Bronchus fibroblast of lung (primary cell): Measurements from ENCODE around the gene CAPN14. TPM values are rescaled to one million over a fixed set of nuclear protein-coding genes. Genes with fewer than 3 reads are reported as not detected.

Source experiments
- total RNA-seq: library from RNA; depleted of rRNA; stranded (reverse); fragments of >200 nt; gene quantifications from 2 replicates; pipeline ENCODE4 v1.2.3, GENCODE V29; 2015

The CAPN14 gene
- total RNA-seq = under 0.01 TPM in 2 replicates

GRCh38 chr2:31217465-31218200 lies at the start of gene CAPN14:
Gene CAPN14 (minus strand): TSS chr2:31217515. CDS start chr2:31205447, 12,068 bp downstream.

GRCh38 chr2:31233741-31234682 lies 16.7 kb upstream of the CAPN14 start, which contains the start of gene EHD3:
Gene EHD3 (plus strand): TSS chr2:31234152. CDS start chr2:31234622, 470 bp downstream.

GRCh38 chr2:31138037-31138962 lies 79.0 kb downstream of the CAPN14 start, which contains the start of gene GALNT14:
Gene GALNT14 (minus strand): TSS chr2:31138440. CDS start chr2:31138086, 354 bp downstream.

Other genes with a start within 250 kb of the CAPN14 start
- 1.0 and 1.3 TPM in 2 replicates for gene GALNT14, start 79.1 kb downstream of the CAPN14 start, total RNA-seq
- gene EHD3, start 16.6 kb upstream of the CAPN14 start, total RNA-seq = 22.7 and 22.9 TPM in 2 replicates
- 0.17 and 0.30 TPM in 2 replicates for gene XDH, start 197.2 kb upstream of the CAPN14 start, total RNA-seq